NCI-H187 treated with DMSO at 0.1 percent for 48 hours (cell line): ENCODE results near the gene BNC2.
A peak's percentile ranks its signal among the peaks of the same experiment; 100 is the strongest.

Source experiments
- DNase-seq: peaks from one replicate; lab custom pipeline; 2025; lab: John Stamatoyannopoulos, UW

Gene BNC2

DNA sequence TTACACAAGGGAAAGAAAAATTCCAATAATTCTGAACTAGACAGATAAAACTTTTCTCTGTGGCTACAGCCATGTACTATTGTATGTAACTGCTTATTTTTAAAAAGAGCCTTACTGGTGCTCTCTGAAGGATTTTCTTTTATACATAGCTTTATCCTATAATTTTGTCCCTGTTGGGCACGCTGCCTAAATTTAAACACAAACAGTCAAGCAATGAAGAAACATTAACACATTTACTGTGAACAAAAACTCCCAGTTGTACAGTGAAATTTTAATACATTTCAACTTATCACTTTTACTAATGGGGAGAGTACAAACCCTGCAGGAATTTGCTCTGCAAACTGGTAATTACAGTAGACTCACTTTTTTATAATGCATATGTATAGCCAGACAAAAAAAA, 273.3 kb downstream of the BNC2 start:
- DNase-seq: no peak

DNA sequence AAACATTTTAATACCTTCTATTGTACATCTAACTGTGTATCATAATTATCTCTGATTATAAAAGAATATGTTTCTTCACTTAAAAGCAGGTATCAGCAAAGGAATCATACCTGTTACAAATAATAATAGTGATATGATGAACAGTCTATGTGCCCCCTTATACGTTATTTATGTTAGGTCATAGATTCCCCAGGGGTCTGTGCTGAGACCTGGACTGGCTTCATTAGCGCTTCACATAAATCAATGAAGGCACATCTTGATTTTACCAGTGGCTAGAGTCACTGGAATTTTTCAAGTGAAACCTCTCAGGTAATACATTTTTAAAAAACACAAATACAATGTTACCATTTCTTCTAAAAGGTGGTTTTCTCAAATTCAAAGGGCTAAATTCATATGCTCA, 275.2 kb downstream of the BNC2 start:
- DNase-seq: no peak

DNA sequence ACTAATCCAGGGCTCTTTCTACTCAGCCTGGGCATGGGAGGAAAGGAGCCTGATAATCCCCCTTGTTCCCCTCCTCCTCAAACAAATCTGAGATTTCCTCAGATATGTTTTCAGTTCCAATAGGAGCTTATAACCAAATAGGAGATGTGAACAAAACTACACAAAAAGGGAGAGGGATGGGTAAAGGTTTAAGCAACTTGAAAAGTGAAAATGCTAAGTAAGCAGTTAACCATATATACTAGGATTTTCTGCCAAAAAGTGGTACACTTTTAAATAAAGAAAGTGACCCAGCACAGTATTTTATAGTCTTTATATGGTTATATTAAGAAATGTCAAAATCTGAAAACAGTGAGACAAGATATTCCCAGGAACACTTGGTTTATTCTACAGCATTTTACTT, 275.7 kb downstream of the BNC2 start:
- no peak for DNase-seq

DNA sequence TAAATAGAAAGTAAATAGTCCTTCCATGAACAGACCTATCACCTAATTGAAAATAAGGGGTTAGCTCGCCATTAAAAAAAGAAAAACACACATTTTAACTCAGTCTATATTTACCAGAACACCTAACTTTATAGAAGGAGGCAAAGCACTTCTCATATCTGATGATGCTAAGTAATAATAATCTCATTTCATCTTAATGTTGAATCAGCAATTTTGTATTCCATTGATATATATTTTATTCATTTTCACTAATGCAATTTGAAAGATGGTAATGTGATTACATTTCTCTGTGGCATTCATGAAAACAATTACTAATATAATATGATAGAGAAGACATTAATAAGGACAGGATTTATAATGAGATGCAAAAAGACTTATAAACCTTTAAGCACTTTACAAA, 276.7 kb downstream of the BNC2 start:
- DNase-seq: no peak

DNA sequence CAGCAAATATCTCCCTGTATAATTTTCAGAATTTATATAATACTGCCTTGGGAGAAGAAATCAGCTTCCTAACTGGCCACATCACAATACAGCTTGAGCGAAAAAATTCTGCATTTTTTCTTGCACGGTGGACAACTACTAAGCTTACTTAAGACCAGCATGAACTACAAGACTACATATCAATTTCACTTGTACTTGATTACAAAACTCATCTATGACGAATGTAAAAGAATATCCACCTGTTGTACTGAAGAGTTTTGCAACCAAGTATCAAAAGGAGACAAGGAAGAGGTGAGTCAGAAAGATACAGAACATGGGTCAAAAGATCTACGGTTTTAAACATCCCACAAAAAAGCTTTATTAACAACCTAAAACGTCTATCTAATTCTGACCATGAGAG, 279.4 kb downstream of the BNC2 start:
- DNase-seq: no peak

DNA sequence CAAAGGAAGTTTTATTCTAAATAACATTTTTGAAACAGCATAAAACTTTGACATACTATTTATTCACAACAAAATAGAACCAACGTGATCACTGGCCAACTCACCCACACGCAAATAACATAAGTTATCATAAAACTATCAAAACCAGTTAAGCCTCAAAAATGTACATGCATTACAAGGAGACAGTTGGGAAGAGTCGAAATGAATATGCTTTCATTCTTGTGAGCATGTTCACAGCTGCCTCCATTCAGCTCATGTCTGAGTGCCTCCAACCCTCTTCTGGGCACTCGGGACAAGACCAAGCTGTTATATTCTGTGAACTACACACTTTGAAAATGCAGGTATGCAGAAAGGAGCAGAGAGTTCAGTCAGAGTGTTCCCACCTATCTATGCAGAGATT, 284.9 kb downstream of the BNC2 start:
- DNase-seq: no peak

DNA sequence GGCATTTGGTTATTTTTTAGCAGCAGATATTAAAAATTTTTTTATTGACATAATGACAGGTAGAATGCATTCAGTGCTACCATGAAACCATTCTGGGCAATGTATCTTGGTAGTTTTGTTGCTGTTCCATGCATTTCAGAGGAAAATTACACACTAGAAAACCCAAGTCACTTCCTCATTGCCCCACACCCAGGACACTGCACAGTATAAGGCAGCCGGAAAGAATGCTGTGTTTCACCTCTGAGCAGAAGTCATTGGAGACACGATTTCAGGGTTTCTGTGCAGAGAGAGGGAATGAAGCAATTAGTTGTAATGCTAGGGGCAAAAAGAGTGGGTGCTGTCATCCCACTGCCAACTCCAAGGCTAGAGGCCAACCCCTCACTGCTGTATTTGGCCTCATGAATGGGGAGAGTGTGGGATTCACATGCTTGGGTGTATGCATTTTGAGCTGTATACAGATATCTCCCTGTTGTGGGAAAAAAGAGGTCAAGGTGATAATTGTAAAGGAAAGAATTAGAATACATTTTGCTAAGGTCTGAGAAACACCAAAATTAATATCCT, 290.5 kb downstream of the BNC2 start:
- DNase-seq: no peak

DNA sequence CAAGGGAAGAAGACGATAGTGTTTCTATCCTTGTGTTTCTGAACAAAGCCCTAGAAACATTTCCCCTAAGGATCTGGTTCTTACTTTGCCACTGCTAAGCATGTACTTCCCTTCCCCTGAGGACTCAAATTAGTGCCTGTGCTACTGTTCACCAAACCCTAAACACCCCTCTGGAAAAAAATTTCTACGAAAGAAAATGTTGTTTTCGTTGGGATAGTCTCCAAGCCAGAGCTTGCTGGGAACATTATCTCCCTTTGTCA, 294.6 kb downstream of the BNC2 start:
- no peak for DNase-seq

DNA sequence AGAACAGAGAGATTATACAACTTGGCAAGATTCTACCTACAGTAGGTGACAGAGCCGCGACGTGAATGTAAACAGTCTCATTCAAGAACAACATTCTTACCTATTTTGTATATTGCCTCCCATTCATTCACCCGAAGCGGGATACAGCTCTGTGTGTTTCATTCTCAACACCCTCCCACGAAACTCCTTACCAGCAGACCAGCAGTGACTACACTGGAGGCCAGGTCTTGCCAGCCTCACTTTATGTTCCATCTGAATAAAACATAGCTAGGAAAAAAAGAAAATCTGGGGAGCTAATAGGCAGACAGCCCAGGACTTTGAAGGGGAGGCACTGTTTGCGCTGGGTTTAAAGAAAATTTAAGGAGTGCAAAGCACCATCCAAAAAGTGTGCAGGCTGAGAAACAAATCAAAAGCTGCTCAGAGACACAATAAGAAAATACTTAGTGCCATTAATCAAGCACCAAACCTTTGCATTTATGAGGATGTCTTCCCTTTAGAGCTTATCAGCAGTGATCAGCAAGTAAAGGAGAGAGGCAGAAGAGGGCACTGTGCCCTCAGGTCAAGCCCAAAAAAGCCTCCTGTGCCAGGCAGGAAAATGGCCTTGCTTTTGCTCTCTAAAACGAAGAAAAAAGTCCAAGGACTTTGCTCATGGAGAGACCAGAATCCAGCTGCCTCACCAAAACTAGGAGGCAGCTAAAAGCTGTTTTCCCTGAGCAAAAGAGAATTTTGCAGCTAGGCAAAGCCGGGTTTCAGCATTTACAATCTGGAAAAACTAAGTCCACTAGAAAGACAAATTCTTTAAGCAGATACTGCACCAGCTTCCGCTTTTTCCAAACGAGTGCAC, 295.1 kb downstream of the BNC2 start:
- DNase-seq: no peak

DNA sequence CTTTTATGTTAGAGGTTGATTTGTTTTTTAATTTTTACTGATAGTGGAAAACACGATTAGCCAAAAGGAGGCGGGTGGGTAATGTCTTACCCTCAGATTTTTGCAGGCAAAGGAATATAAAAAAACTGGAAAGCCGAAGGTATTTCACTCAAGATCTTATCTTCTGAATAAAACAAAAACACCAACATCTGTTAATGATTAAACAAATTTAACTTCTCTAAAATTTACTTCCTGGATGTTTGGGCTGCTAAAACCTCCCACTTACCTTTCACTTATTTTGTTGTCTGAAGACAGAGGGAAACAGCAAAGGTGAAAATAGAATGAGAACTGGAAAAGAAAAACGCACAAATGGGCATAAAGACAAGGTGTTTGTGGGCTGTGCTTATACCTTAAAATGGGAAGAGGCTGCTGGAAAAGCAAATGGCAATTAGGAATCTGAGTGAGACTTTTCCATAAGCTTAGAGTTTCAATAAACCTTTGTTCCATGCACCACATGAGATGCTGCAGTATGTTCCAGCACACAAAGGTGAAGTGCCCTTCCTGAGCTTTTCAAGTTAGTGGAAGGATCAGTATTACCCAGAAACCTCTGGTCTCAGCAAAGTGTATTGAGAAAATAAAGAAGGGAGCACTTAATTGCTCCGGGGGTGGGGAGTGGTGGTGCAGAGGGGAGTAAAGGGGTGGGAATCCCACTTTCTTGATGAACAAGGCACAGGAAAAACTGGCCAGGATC, 298.3 kb downstream of the BNC2 start:
- no peak for DNase-seq

DNA sequence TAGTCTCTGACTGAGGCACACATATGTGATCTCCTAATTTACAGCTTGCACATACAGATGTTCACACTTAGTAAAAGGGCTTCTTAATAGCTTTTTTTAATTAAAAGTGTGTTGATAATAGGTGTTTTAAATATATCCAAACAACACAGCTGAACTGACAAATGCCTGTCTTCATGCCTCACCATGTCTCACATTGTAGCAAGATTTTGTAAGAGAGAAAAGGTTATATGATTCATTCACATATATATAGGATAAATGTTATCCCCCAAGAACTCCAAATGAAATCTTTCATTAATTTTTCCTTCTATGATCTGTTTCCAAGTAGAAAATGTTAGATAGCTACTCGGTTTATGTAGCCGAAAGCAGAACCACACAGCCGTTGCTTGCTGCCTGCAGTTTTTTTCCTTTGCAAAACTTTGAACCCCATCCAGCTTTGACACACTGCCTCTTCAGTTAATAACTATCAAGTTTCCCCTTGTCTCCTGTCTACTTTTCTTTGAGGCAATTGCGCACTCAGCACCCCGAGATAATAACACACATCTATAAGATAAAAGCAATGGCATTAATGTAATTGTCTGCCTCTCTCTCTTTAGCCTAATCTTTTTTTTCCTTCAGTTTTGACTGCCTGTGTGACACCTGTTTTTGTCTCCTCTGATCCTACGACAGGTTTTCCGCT, 299.2 kb downstream of the BNC2 start:
- no peak for DNase-seq

DNA sequence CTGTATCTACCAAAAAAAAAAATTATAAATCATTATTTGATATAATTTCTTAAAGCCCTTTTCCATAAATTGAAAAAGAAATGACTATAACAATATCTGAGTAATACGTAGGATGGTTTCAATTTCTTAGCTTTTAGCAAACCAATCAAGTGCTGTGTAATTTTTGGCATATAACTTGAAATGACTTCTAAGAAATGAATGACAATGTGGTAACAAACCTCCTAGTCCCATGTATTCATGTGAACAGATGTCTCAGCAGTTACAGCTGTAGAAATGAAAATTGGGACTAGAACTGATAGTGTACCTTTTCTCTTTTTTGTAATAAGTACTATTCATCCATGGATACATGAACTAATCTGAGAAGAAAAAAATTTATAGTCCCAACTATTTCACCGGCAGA, 307.0 kb downstream of the BNC2 start:
- no peak for DNase-seq

DNA sequence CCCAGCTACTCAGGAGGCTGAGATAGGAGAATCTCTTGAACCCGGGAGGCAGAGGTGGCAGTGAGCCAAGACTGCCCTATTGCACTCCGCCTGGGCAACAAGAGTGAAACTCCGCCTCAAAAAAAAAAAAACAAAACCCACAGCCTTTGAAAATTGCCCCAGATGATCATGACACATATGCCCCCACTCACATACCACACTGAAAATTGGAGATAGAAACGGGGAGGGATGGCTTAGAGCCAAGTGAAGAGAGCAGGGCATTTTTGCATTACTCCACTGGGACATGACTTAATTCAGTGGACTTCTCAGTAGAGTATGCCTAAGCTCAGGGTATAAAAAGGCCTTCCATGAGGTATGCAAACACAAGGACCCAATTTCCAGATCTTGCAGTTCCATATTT, 309.3 kb downstream of the BNC2 start:
- DNase-seq: no peak

DNA sequence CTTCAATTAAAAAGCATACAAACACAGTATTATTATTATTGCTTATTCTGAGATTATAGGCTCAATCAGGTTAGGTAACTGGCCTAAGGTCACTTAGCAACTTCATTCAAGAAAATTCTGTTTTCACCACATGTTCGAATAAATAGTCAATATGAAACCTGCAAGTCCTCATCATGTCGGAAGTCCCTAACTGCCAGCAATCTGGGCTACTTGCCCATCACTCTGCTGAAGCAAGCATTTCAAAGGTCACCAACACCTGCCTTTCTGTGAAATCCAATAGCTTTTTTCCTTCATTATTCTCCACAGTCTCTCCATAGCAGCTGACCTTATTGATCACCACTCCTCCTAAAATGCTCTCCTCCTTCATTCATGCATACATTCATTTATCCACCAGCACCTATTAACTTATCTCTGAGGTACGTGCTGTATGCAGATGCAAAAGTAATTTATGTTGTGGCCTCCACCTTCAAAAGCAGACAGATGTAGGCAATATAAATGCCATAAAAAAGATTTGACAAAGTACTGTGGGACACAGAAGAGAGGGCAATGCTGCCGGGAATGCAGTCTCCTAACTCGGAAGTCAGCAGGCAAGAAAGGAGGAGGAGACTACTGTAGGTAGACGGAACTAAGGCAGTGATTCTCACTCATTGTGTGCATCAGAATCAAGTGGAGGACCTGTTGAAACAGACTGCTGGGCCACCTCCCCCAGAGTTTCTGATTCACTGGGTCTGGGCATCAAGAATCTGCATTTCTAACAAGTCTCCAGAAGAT, 310.9 kb downstream of the BNC2 start:
- peak; percentile 7 for DNase-seq

DNA sequence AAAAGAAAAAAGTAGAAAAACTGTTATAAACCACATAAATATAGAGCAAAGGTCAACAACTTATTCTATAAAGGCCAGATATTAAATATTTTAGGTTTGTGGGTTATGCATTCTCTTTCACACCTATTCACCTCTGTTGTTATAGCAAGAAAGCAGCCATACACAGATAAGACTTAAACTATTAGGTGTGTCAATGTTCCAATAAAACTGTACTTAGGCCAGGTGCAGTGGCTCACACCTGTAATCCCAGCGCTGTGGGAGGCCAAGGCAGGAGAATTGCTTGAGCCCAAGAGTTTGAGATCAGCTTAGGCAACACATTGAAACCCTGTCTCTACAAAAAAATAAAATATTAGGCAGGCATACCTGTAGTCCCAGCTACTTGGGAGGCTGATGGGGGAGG, 314.7 kb downstream of the BNC2 start:
- no peak for DNase-seq

DNA sequence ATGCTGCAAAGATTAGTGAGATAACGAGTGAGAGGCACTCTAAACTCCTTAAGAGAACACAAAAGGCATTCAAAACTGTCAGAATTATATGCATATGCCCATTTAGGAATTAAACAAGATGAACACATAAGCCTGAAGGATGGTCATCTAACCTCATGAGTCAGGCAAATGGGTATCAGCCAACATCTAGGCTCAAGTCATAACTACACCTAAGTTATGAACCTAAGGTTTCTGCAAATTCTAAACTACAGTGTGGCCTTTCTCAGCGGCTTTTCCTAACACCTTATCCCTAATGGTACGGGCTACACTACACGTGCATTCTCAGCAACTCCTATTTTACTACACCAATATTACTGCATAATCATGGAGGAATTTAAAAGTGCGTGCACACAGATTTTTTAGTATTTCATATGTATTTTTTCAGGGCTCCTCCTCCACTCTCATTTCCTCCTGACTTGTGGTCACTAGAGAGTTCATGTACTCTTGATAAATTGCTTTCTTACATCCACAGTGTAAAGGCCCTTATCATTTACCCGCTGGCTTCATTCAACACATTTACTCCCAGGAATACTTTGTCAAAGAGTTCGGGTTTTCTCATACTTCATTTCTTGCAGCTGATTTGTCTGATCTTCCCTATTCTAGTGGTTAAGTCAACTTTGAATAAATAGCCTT, 316.5 kb downstream of the BNC2 start:
- no peak for DNase-seq

DNA sequence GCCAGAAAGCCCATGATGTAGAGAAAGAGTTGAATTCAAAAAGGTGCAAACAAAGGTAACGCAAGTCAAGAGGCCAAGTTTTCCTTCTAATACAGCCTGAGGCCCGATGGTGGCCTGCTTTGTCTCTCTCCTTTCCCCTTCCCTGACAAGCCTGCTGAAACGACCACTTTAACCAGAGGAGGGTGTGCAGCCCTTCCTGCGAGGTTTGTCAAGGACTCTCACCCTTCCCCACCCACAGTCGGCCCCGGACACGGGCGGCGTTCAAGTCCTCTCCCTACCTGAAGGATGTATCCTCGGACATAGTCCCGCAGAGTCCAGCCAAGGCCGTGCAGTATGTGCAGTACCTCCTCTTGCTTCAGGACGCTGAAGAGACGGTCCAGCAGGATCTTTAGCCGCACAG, 318.2 kb downstream of the BNC2 start:
- no peak for DNase-seq

DNA sequence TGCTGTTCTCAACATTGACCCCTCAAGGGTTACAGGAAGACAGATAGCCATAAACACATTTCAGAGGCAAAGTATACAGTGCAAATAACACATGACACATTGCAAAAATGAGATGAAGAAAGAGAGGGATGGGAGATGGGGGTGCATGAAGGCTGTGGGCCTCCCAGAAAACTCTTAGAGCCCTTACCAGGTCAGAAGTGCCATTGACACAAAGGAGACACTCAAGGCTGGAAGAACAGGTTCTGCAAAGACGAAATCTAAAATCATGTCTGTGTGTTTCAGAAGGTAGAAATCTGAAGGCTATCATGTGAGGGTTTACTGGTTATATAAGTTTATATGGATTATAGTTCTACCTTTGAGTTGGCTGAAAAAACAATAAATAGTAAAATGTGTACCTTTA, 318.8 kb downstream of the BNC2 start:
- DNase-seq: no peak

DNA sequence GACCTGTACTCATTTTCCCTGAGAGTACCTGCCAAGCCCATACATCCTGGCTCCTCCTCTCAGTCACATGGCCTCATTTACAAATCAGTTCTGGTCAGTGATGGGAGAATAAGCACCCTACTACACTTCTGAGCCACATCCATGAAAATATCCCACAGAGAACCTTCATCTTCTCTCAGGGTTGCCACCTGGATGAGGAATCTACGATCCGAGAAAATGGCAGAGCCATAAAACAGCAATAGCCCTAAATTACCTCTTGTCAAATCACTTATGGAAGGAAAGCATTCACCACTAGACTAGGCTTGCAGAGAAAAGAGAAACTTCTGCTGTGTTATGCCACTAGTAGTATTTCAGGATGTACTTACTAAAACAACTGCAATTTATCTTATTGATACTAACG, 324.8 kb downstream of the BNC2 start:
- DNase-seq: no peak

DNA sequence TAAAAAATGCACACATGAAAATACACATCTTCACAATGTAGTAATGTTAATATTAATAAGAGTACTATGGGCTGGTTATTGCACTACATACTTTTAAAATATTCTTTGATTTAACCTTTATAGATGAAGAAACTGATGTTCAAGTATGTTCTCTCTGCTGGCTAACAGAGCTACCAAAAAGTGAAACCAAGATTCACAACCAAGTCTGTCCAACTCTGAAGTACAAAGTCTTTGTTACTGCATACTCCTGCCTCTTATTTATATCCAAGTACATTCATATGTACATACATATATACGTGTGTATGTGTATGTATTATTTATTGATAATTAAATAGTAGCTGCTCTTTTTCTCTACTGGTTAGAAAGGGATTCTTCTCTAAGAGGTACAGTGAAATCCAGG, 325.6 kb downstream of the BNC2 start:
- no peak for DNase-seq

DNA sequence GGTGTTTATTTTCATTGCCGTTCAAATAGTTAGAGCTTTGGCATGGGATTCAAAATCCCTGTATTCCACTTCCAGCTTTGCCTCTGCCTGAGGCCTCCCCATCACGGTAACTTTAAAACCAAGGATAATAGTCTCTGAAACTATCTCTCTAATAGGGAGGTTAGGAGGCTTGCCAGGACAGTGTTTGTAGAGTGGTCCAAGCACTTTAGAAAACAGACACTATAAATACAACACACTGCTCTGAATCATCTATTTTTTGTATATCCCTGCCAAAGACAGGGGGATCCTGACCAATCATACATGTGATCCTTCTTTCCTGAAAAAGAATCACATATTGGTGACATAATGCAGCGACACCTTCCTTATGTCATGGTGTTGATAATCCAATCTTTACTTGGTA, 326.8 kb downstream of the BNC2 start:
- no peak for DNase-seq

DNA sequence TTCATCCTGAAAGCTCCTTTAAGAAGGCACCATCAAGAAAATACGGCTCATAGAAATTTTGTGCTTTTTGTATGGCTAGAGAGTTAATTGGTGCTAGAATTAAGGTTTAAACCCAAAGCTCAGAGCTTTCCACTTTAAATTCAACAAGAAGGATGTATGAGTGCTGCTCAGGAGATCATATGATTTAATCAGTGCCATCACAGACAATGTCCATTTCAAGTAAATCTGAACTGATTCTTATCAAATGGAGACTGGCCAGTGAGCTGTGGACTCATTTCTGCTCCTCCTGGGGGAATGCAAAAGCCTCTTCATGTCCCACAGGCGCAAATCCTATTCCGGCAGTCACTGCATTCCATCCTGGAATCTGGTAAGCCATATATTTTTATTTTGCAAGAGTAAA, 327.2 kb downstream of the BNC2 start:
- DNase-seq: no peak
